Type B pancreatic cell (in vitro differentiated cells): Measurements from ENCODE around the gene RPE. TPM values are rescaled to one million over a fixed set of nuclear protein-coding genes. Genes with fewer than 3 reads are reported as not detected.

ENCODE experiments used
- DNase-seq: peaks from one replicate; pipeline ENCODE4 v3.0.0; 2021; ENCODE audit warnings: mixed read lengths; ENCODE audit not compliant: unreplicated experiment; ENCODE audit errors: extremely low spot score
- H3K27ac Mint-ChIP-seq: 2 replicates; pipeline ENCODE4 v1.8.0; 2021; ENCODE audit warnings: mild to moderate bottlenecking, mixed read lengths
- H3K27me3 Mint-ChIP-seq: 2 replicates; pipeline ENCODE4 v1.8.0; 2021; ENCODE audit warnings: mixed read lengths
- H3K36me3 Mint-ChIP-seq: 2 replicates; pipeline ENCODE4 v1.8.0; 2021; ENCODE audit warnings: mixed read lengths
- H3K4me1 Mint-ChIP-seq: one replicate; pipeline ENCODE4 v1.8.0; 2021; ENCODE audit warnings: mixed read lengths; ENCODE audit not compliant: unreplicated experiment
- H3K4me3 Mint-ChIP-seq: 2 replicates; pipeline ENCODE4 v1.8.0; 2021; ENCODE audit warnings: mild to moderate bottlenecking, mixed read lengths
- H3K9me3 Mint-ChIP-seq: 2 replicates; pipeline ENCODE4 v1.8.0; 2021; ENCODE audit warnings: mixed read lengths
- CTCF ChIP-seq: fragments of 200-600 bp; sonication (generic); conservative IDR thresholded peaks from 2 replicates; pipeline ENCODE4 v1.5.0; 2021; ENCODE audit warnings: antibody characterized with exemption, mild to moderate bottlenecking
- total RNA-seq: library from RNA; stranded (reverse); gene quantifications from 2 replicates; pipeline ENCODE4 v1.2.1, GENCODE V29; 2021; ENCODE audit warnings: low replicate concordance

RPE gene
- total RNA-seq, 1 donor from 2014 or later = 53.7 TPM

GRCh38 chr2:209988010-209988409 lies 14.4 kb upstream of the RPE start:
- Mint-ChIP-seq H3K4me3 (no peak overlapping the region), H3K4me1 (no peaks in the 10 kb centered on the region), H3K27me3 (peaks cover 19% of the 10 kb centered on the region), H3K9me3 (no peaks in the 10 kb centered on the region), H3K36me3 (no peaks in the 10 kb centered on the region), H3K27ac (no peak overlapping the region)
- TF ChIP-seq CTCF = no peak
- DNase-seq = no peak

DNA sequence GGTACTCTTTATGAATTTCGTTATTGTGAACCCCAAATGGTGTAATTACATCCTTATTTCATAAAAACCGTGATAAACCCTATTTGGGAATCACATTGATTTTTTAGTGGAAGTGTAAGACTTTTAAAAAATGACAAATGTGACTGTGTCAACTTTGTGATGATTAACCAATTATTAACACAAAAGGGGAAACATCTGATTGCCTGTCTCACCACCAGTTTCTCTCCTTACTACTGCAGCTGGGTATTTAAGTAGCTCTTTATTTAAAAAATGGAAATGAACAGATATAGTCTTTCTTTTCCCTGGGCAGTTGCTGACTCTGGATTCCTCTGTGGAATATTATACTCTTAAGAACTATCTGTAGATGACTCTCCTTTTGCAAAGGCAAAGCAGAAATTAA lies 11.6 kb upstream of the RPE start:
- no peak for DNase-seq
- H3K27me3 Mint-ChIP-seq = peaks cover 14% of the 10 kb centered on the region
- H3K4me1 Mint-ChIP-seq = no peaks in the 10 kb centered on the region
- H3K9me3 Mint-ChIP-seq = no peaks in the 10 kb centered on the region
- no peak overlapping the region for H3K4me3 Mint-ChIP-seq
- H3K27ac Mint-ChIP-seq = no peak overlapping the region
- no peak for TF ChIP-seq CTCF
- H3K36me3 Mint-ChIP-seq = no peaks in the 10 kb centered on the region

DNA sequence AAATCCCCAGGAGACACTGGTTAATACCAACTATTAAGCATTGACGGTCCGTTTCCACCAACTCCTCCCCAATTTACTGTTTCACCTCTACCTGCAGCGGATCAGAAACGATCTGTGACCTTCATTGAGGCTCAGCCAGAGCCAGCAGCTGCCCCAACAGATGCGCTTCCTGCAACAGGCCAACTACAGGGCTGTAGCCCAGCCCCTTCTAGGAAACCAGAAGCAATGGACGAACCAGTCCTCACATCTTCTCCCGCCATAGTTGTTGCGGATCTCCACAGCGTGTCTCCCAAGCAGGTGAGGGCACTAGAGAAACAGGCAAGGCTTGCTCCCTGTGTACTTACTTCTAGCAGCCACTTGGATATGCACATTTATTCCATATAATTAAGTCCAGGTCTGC lies 8.5 kb upstream of the RPE start:
- Mint-ChIP-seq H3K27me3 (peaks cover 11% of the 10 kb centered on the region), H3K4me1 (no peaks in the 10 kb centered on the region), H3K36me3 (no peaks in the 10 kb centered on the region), H3K9me3 (no peaks in the 10 kb centered on the region), H3K27ac (no peak overlapping the region), H3K4me3 (no peak overlapping the region)
- DNase-seq = no peak
- no peak for TF ChIP-seq CTCF

- DNase-seq = no peak
- Mint-ChIP-seq H3K4me1 (peaks cover 7% of the 10 kb centered on the region), H3K36me3 (no peaks in the 10 kb centered on the region), H3K4me3 (no peak overlapping the region), H3K9me3 (no peaks in the 10 kb centered on the region), H3K27me3 (no peaks in the 10 kb centered on the region), H3K27ac (no peak overlapping the region)
- TF ChIP-seq CTCF = no peak
Measured at GRCh38 chr2:209998596-209998995, 3.8 kb upstream of the RPE start.

- no peaks in the 10 kb centered on the region for H3K27me3 Mint-ChIP-seq
- no peak overlapping the region for H3K4me3 Mint-ChIP-seq
- DNase-seq = no peak
- no peaks in the 10 kb centered on the region for H3K9me3 Mint-ChIP-seq
- no peaks in the 10 kb centered on the region for H3K36me3 Mint-ChIP-seq
- peaks cover 23% of the 10 kb centered on the region for H3K4me1 Mint-ChIP-seq
- H3K27ac Mint-ChIP-seq = no peak overlapping the region
- no peak for TF ChIP-seq CTCF
Measured at GRCh38 chr2:210000464-210001324, 1.7 kb upstream of the RPE start.
